Stimulated activated CD8-positive, alpha-beta memory T cell treated with anti-CD3 and anti-CD28 coated beads, Interleukin-12 subunit alpha, Interleukin-12 subunit beta, amount 100 ng/mL, for 24 hours (primary cell): Measurements from ENCODE around the gene RPRD1A.
A peak's percentile ranks its signal among the peaks of the same experiment; 100 is the strongest.
"Not testable (repeated sequence)": the region's sequence is repeated elsewhere in the genome, so short reads cannot be mapped to it uniquely, and the experiment has no call there.

Source experiments
- DNase-seq: peaks from one replicate; pipeline ENCODE4 v3.0.0-alpha.2; 2020; ENCODE audit errors: extremely low read depth

Gene RPRD1A

GRCh38 chr18:36028859-36029258 is 38.5 kb downstream of the RPRD1A start:
- DNase-seq: no peak

- no peak for DNase-seq
Observed at GRCh38 chr18:36025025-36025424, 42.3 kb downstream of the RPRD1A start.

- not testable (repeated sequence) for DNase-seq
Observed at GRCh38 chr18:36024241-36024640, 43.1 kb downstream of the RPRD1A start.

GRCh38 chr18:36023336-36023735 is 44.0 kb downstream of the RPRD1A start:
- DNase-seq: no peak

- no peak for DNase-seq
Observed at GRCh38 chr18:36020174-36020711, 47.1 kb downstream of the RPRD1A start.

- no peak for DNase-seq
Observed at GRCh38 chr18:36017232-36017631, 50.1 kb downstream of the RPRD1A start.

- no peak for DNase-seq
Observed at GRCh38 chr18:36015629-36016028, 51.7 kb downstream of the RPRD1A start.

- no peak for DNase-seq
Observed at GRCh38 chr18:36012891-36013290, 54.5 kb downstream of the RPRD1A start.

GRCh38 chr18:36009214-36009613 is 58.1 kb downstream of the RPRD1A start:
- DNase-seq: no peak

- no peak for DNase-seq
Observed at GRCh38 chr18:36006997-36007396, 60.4 kb downstream of the RPRD1A start.

- DNase-seq: no peak
Observed at GRCh38 chr18:35999925-36000324, 67.4 kb downstream of the RPRD1A start.

- DNase-seq: no peak
Observed at GRCh38 chr18:35998967-35999366, 68.4 kb downstream of the RPRD1A start.

GRCh38 chr18:35993013-35993412 is 74.3 kb downstream of the RPRD1A start:
- DNase-seq: no peak

GRCh38 chr18:35991696-35992095 is 75.7 kb downstream of the RPRD1A start:
- no peak for DNase-seq

GRCh38 chr18:35983818-35984217 is 83.5 kb downstream of the RPRD1A start:
- DNase-seq: no peak

GRCh38 chr18:35983147-35983546 is 84.2 kb downstream of the RPRD1A start:
- DNase-seq: no peak

- DNase-seq: no peak
Observed at GRCh38 chr18:35982409-35983114, 84.8 kb downstream of the RPRD1A start.

GRCh38 chr18:35979112-35979511 is 88.2 kb downstream of the RPRD1A start:
- DNase-seq: no peak

- no peak for DNase-seq
Observed at GRCh38 chr18:35974181-35974580, 93.2 kb downstream of the RPRD1A start.

- DNase-seq: no peak
Observed at GRCh38 chr18:35973650-35974049, 93.7 kb downstream of the RPRD1A start.

GRCh38 chr18:35972197-35973000 is 95.0 kb downstream of the RPRD1A start, which contains the start of gene RMP24:
Gene RMP24, plus strand, starts transcription at chr18:35972679.
- peak; percentile 79 for DNase-seq

- no peak for DNase-seq
Observed at GRCh38 chr18:35971661-35972196, 95.6 kb downstream of the RPRD1A start.

GRCh38 chr18:35969676-35970075 is 97.7 kb downstream of the RPRD1A start:
- no peak for DNase-seq
